Left renal pelvis (tissue), 4 donors: ENCODE measurements around the gene DIP2B. TPM values are rescaled to one million over a fixed set of nuclear protein-coding genes. Genes with fewer than 3 reads are reported as not detected.
"Not testable (repeated sequence)": the region's sequence is repeated elsewhere in the genome, so short reads cannot be mapped to it uniquely, and the experiment has no call there.

Source experiments
- DNase-seq, 4 donors: peaks; one replicate each; pipeline ENCODE4 v3.0.0-alpha.2; 2013; ENCODE audit warnings: low read depth in 4 of 4, low spot score in 3 of 4
- polyA plus RNA-seq, 4 donors: library from polyadenylated mRNA; unstranded; fragments of 120-200 nt; gene quantifications; one replicate each; pipeline ENCODE4 v1.2.1, GENCODE V29; 2013; ENCODE audit not compliant: insufficient read length in 4 of 4

The DIP2B gene
- polyA plus RNA-seq, 4 donors, result 21.8 to 25.7 (median 23.4) TPM

- no peak for DNase-seq
Measured at GRCh38 chr12:50520416-50521207, 15.8 kb downstream of the DIP2B start.

GRCh38 chr12:50521781-50522180 lies 17.0 kb downstream of the DIP2B start:
- DNase-seq, result not testable (repeated sequence)

- DNase-seq, result no peak
Measured at GRCh38 chr12:50523772-50524171, 19.0 kb downstream of the DIP2B start.

- no peak for DNase-seq
Measured at GRCh38 chr12:50524621-50525020, 19.8 kb downstream of the DIP2B start.

GRCh38 chr12:50525422-50525821 lies 20.6 kb downstream of the DIP2B start:
- DNase-seq, result no peak

- DNase-seq, result no peak
Measured at GRCh38 chr12:50527359-50527726, 22.6 kb downstream of the DIP2B start.

- no peak for DNase-seq
Measured at GRCh38 chr12:50528800-50529199, 24.0 kb downstream of the DIP2B start.

- no peak for DNase-seq
Measured at GRCh38 chr12:50529345-50529744, 24.6 kb downstream of the DIP2B start.

- DNase-seq, result no peak
Measured at GRCh38 chr12:50530532-50530931, 25.7 kb downstream of the DIP2B start.

- no peak for DNase-seq
Measured at GRCh38 chr12:50533203-50533584, 28.4 kb downstream of the DIP2B start.

GRCh38 chr12:50533971-50534370 lies 29.2 kb downstream of the DIP2B start:
- no peak for DNase-seq

- no peak for DNase-seq
Measured at GRCh38 chr12:50536831-50537537, 32.2 kb downstream of the DIP2B start.

GRCh38 chr12:50537538-50537919 lies 32.7 kb downstream of the DIP2B start:
- DNase-seq, result no peak

- no peak for DNase-seq
Measured at GRCh38 chr12:50538182-50538581, 33.4 kb downstream of the DIP2B start.

- no peak for DNase-seq
Measured at GRCh38 chr12:50541139-50541538, 36.4 kb downstream of the DIP2B start.

GRCh38 chr12:50542448-50542847 lies 37.7 kb downstream of the DIP2B start:
- no peak for DNase-seq

- DNase-seq, result not testable (repeated sequence)
Measured at GRCh38 chr12:50543188-50543587, 38.4 kb downstream of the DIP2B start.

- no peak for DNase-seq
Measured at GRCh38 chr12:50545213-50545612, 40.4 kb downstream of the DIP2B start.

GRCh38 chr12:50545786-50546185 lies 41.0 kb downstream of the DIP2B start:
- DNase-seq, result no peak

- no peak for DNase-seq
Measured at GRCh38 chr12:50546441-50547318, 41.9 kb downstream of the DIP2B start.

GRCh38 chr12:50547742-50548141 lies 43.0 kb downstream of the DIP2B start:
- no peak for DNase-seq
